Measurements from ENCODE around the gene USB1. TPM values are rescaled to one million over a fixed set of nuclear protein-coding genes. Genes with fewer than 3 reads are reported as not detected.
A peak's percentile ranks its signal among the peaks of the same experiment; 100 is the strongest.

Gene USB1, protein sequence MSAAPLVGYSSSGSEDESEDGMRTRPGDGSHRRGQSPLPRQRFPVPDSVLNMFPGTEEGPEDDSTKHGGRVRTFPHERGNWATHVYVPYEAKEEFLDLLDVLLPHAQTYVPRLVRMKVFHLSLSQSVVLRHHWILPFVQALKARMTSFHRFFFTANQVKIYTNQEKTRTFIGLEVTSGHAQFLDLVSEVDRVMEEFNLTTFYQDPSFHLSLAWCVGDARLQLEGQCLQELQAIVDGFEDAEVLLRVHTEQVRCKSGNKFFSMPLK
- total RNA-seq, result 10 to 100 TPM; 18.2 to 87.1 (median 27.6) TPM

DNA sequence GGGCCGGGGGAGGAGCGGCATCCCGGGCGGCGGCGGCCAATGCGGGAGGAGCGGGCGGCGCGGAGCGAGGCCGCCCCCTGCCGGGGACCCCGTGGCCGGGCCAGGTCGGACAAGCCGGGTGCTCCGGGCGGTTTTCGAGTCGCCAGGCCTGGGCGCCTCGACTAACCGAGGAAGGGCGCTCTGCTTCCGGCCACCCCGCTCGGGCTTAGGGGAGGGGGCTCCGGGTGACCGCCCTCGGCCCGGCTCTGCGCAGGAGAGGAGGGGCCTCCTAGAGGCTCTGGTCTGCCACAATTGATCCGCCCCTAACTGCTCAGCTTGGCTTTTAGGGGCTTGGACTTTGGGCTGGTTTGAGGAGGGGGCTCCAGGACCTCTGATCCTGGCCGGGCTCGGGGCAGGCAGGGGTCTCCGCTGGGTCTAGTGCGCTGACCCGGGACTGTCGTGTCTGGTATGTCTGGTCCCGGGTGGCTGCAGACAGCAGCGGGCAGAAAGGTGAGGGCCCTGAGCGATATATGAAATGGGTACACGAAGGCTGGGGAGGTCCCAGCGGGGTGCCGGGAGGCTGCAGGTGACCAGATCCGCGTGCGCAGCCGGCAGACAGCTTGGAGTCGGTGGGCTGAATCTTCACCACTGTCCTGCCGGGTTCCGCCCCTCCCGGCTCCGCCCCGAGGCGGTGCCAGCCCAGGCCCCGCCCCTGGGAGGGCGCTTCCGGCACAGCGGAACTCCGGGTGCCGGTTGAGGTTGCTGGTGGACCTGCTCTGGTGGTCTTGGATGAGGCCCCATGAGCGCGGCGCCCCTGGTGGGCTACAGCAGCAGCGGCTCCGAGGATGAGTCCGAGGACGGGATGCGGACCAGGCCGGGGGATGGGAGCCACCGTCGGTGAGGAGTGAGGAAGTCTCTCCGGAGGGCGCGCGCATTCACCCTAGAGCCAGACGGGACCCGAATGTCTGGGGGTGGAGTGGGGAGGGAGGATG lies at the start of gene USB1:
USB1 (plus strand) TSS at position 702 of the 971 bp plus-strand sequence; CDS start at position 779, 77 bp downstream.
- ATAC-seq, result peak; percentile 90
- TF ChIP-seq, protein P1, sequence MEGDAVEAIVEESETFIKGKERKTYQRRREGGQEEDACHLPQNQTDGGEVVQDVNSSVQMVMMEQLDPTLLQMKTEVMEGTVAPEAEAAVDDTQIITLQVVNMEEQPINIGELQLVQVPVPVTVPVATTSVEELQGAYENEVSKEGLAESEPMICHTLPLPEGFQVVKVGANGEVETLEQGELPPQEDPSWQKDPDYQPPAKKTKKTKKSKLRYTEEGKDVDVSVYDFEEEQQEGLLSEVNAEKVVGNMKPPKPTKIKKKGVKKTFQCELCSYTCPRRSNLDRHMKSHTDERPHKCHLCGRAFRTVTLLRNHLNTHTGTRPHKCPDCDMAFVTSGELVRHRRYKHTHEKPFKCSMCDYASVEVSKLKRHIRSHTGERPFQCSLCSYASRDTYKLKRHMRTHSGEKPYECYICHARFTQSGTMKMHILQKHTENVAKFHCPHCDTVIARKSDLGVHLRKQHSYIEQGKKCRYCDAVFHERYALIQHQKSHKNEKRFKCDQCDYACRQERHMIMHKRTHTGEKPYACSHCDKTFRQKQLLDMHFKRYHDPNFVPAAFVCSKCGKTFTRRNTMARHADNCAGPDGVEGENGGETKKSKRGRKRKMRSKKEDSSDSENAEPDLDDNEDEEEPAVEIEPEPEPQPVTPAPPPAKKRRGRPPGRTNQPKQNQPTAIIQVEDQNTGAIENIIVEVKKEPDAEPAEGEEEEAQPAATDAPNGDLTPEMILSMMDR (IDR thresholded peaks at IDR 0.05), result peak in 3 of 4 experiments; percentile 65 to 83 (median 73)
- TF ChIP-seq POLR2A (IDR thresholded peaks at IDR 0.05) (peak; percentile 61 to 75), EP300 (IDR thresholded peaks at IDR 0.05) (no peak), POLR2AphosphoS5 (IDR thresholded peaks at IDR 0.05) (peak; percentile 78)
- no peaks in the 10 kb centered on the region for H3K27me3 ChIP-seq
- WGBS, 2 donors (ENCODE audit: low coverage in 1 of 2), result 2% methylated on average over 12 of the region's 81 CpGs; no CpG with 5 or more reads in 1 of the 2 donors
- peak within 1 kb of the TSS; percentile 72 to 85 for H3K4me3 ChIP-seq
- peaks cover 0 to 41% of the 10 kb centered on the region in 2 donors for H3K36me3 ChIP-seq
- H3K9me3 ChIP-seq, result no peaks in the 10 kb centered on the region
- H3K27ac ChIP-seq, result peak within 1 kb of the TSS; percentile 84 to 92 (median 88)
- H3K4me1 ChIP-seq, result peaks cover 0 to 42% (median 21%) of the 10 kb centered on the region in 3 donors

DNA sequence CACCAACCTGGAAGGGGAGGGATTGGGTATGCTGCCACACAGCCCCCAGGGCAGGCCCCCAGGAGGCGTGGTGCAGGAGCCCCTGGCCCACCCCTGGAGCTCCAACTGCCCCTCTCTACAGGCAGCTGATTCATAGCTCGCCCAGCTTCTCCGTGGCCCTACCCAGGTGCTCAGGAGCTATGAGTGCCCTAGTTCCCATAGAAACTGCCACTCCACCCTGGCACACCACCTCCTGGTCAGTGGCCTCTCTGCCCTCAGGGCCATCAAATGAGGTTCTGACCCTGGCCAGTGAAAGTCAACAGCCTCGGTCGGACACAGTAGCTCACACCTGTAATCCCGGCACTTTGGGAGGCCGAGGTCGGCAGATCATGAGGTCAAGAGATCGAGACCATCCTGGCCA lies 48.3 kb upstream of the USB1 start:
- H3K4me1 ChIP-seq, result no peaks in the 10 kb centered on the region
- H3K4me3 ChIP-seq, result no peak overlapping the region
- no peak for ATAC-seq
- WGBS, 2 donors (ENCODE audit: low coverage in 1 of 2), result 100% methylated on average over 3 of the region's 9 CpGs; no CpG with 5 or more reads in 1 of the 2 donors
- no peaks in the 10 kb centered on the region for H3K9me3 ChIP-seq
- TF ChIP-seq EP300 (IDR thresholded peaks at IDR 0.05), result no peak
- TF ChIP-seq POLR2A (IDR thresholded peaks at IDR 0.05), result no peak
- TF ChIP-seq, protein P1 (IDR thresholded peaks at IDR 0.05), result no peak
- no peak for TF ChIP-seq POLR2AphosphoS5 (IDR thresholded peaks at IDR 0.05)
- no peaks in the 10 kb centered on the region for H3K36me3 ChIP-seq
- no peak overlapping the region for H3K27ac ChIP-seq
- peaks cover 23% of the 10 kb centered on the region for H3K27me3 ChIP-seq

DNA sequence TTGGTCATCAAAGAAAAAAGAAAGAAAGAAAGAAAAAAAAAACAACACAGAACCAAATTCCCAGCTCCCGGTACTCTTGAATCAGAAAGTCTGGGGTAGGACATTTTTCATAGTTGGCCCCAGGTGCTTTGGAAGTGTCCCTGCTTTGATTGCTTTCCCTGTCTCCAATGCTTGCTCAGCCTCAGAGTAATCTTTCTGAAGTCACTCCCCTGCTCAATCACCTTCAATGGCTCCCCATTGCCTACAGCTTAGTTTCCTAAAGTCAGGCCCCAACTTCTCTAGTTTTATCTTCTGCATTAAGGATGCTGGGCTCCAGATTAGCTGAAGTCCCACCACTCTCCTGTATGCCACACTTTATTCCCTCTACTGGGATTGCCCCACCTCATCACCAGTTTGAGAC lies 47.4 kb upstream of the USB1 start:
- H3K9me3 ChIP-seq, result no peaks in the 10 kb centered on the region
- TF ChIP-seq EP300 (IDR thresholded peaks at IDR 0.05) (no peak), POLR2A (IDR thresholded peaks at IDR 0.05) (no peak), POLR2AphosphoS5 (IDR thresholded peaks at IDR 0.05) (no peak)
- TF ChIP-seq, protein P1 (IDR thresholded peaks at IDR 0.05), result no peak
- H3K27ac ChIP-seq, result no peak overlapping the region
- no peaks in the 10 kb centered on the region for H3K36me3 ChIP-seq
- no peak overlapping the region for H3K4me3 ChIP-seq
- H3K4me1 ChIP-seq, result no peaks in the 10 kb centered on the region
- 90 to 100% methylated on average over 1 of the region's 1 CpG for WGBS, 2 donors (ENCODE audit: low coverage in 1 of 2)
- ATAC-seq, result no peak
- H3K27me3 ChIP-seq, result peaks cover 23% of the 10 kb centered on the region

DNA sequence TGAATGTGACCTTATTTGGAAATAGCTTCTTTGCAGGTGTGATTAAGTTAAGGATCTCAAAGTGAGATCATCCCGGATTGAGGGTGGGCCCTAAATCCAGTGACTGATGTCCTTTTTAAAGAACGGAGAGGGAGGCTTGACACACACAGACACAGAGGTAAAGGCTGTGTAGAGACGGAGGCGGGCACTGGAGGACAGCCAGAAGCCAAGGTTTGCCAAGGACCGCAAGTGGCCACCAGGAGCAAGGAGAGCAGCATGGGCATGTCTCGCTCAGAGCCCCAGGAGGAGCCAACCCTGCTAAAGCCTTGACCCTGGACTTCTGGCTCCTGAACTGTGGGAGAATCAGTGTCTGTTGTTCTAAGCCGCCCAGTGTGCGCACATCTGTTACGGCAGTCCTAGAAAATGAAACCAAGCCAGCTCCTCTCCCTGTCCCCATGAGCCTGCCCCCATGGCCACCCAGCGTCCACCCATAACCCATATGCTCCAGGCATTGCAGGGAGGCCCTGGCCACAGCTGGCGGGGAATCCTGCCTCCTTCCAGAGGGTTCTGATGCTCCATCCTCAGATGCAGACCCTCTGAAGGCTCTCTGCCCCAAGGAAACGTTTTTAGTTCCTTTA lies 45.5 kb upstream of the USB1 start:
- 57 to 88% methylated on average over 3 to 8 of the region's 12 CpGs for WGBS, 2 donors (ENCODE audit: low coverage in 1 of 2)
- H3K36me3 ChIP-seq, result no peaks in the 10 kb centered on the region
- TF ChIP-seq, protein P1 (IDR thresholded peaks at IDR 0.05), result no peak
- TF ChIP-seq POLR2AphosphoS5 (IDR thresholded peaks at IDR 0.05), result no peak
- TF ChIP-seq EP300 (IDR thresholded peaks at IDR 0.05), result no peak
- TF ChIP-seq POLR2A (IDR thresholded peaks at IDR 0.05), result no peak
- H3K9me3 ChIP-seq, result no peaks in the 10 kb centered on the region
- H3K4me3 ChIP-seq, result no peak overlapping the region
- no peak overlapping the region for H3K27ac ChIP-seq
- no peak for ATAC-seq
- H3K4me1 ChIP-seq, result no peaks in the 10 kb centered on the region
- H3K27me3 ChIP-seq, result peaks cover 7% of the 10 kb centered on the region

Data from gastroesophageal sphincter (tissue), 4 donors.